IPS-18a (cell line): ENCODE measurements around the gene SPRED2.

ENCODE experiments used
- H3K27ac ChIP-seq: one replicate; pipeline ENCODE4 v1.5.1; 2013; ENCODE audit warnings: low read length
- H3K27me3 ChIP-seq: one replicate; pipeline ENCODE4 v1.6.1; 2013; ENCODE audit warnings: mild to moderate bottlenecking, low read length; ENCODE audit not compliant: control insufficient read depth, insufficient read depth
- H3K36me3 ChIP-seq: one replicate; pipeline ENCODE4 v1.6.1; 2013; ENCODE audit warnings: low read depth, low read length; ENCODE audit not compliant: control insufficient read depth
- H3K4me1 ChIP-seq: one replicate; pipeline ENCODE4 v1.6.1; 2013; ENCODE audit warnings: low read depth, low read length; ENCODE audit not compliant: control insufficient read depth
- H3K4me3 ChIP-seq: one replicate; pipeline ENCODE4 v1.5.1; 2013; ENCODE audit warnings: low read length
- H3K9ac ChIP-seq: one replicate; pipeline ENCODE4 v1.6.1; 2013; ENCODE audit warnings: mild to moderate bottlenecking, low read length, moderate library complexity
- H3K9me3 ChIP-seq: one replicate; pipeline ENCODE4 v1.6.1; 2013; ENCODE audit warnings: low read depth, low read length; ENCODE audit not compliant: control insufficient read depth

The SPRED2 gene

DNA sequence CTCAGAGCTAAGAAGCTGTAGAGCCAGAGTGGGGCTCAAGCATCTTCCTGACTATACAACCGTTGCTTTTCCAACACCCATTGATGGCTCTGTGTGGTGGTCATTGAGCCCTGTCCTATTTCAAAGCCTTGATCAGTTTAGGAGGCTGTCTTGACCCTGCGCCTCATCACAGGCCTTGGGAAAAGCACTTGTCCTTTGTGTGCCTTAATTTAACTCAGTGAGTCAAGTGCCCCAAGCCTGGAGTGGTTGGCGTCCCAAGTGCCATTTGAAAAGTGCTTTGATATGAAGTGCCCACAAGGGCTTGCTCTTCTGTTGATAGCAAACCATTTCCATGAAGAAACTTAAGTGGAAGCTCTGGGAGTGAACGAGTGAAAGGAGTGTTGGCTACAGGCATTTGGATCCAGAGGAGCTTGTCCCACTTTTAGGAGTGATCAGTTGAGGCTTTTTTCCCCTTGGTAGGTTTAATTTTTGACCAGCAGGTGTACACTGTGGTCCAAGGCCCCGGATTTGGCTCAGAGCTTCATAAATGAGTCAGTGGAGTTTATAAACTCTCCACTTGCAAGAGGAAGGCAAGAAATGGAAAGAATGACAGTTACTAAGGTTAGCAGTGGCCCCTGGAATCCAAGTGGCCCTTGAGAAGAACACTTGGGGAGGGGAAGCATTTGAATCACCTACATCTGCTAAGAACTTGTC, 154.5 kb downstream of the SPRED2 start:
- no peak overlapping the region for H3K4me3 ChIP-seq
- H3K36me3 ChIP-seq = peaks cover under 1% of the 10 kb centered on the region
- no peaks in the 10 kb centered on the region for H3K9me3 ChIP-seq
- peaks cover 100% of the 10 kb centered on the region for H3K27me3 ChIP-seq
- no peak overlapping the region for H3K27ac ChIP-seq
- no peak overlapping the region for H3K9ac ChIP-seq
- peaks cover 21% of the 10 kb centered on the region for H3K4me1 ChIP-seq

DNA sequence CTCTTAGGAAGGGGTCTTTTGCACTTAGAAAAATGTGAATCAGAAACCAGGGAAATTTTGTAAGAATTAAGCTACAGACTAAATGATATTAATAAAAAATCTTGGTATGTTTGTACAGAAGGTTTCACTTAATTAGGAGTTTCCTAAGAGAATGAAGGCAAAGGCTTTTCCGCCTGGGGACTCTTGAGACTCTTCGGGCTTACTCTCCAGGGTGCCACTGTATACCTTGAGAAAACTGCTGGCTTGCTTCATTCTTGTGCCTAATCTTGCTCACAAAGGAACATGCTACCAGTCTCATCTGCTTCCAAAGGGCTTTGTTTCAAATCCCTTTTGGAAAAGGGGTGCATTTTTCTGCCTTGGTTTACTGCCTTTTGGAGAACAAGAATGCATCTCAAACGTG, 155.3 kb downstream of the SPRED2 start:
- peaks cover 100% of the 10 kb centered on the region for H3K27me3 ChIP-seq

DNA sequence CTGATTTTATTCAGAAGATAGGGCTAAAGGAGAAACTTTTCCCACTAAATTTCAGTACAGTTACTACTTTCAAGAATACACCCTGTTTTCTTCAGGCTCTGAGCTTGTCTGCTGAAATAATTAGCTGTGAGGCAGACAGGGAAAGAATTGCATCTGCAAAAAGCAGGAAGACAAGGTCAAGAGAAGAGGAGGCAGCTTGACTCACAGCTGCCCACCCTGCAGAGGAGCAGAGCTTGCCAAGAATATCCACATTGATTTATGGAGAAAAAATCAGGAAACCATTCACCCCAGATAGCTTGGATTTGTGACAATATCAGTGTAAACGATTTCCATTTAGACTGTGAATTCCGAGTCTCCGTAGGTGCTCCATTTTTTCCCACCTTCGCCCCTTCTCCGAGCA, 155.8 kb downstream of the SPRED2 start:
- Histone ChIP-seq H3K36me3 (peaks cover 8% of the 10 kb centered on the region), H3K4me3 (no peak overlapping the region), H3K27me3 (peaks cover 100% of the 10 kb centered on the region), H3K4me1 (peaks cover 15% of the 10 kb centered on the region), H3K9me3 (no peaks in the 10 kb centered on the region), H3K27ac (no peak overlapping the region), H3K9ac (no peak overlapping the region)

More for the DNA sequence above, 155.3 kb downstream of the SPRED2 start:
- Histone ChIP-seq H3K4me1 (peaks cover 16% of the 10 kb centered on the region), H3K36me3 (peaks cover 6% of the 10 kb centered on the region), H3K4me3 (no peak overlapping the region), H3K9ac (no peak overlapping the region), H3K9me3 (no peaks in the 10 kb centered on the region), H3K27ac (no peak overlapping the region)

DNA sequence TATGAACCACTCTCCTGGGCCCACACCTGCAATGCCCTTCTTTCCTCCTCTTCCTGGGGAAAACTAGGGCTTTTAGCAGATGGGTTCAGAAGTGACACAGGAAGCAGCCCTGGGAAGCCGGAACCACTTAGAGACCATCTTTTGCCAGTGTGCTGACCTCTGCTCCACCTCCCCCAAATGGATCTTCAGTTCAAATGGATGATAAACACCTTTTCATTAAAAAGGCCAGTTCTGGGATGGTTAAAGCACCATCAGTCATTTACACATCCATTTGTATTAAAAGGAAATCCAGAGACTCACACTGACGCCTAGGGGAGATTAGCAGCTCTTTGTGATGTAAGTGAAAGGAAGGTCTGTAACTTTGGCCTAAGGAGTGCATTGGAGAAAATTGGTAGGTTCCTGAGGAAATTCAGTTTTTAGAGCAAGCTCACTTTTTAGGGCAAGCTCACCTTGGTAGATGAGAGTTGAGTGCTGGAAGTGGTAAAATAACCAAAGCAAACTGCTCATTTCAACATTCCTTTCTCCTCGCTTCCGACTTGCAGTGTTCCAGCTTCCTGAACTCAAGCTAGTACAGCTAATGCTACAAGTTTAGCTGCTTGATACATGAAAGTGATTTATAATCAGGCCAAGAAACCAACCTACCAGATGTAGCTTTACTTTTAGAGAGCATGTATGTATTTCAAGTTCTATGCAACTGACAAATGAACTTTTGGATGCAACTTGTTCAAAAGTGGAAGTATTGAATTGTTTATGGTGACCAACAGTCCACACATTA, 157.1 kb downstream of the SPRED2 start:
- Histone ChIP-seq H3K9me3 (no peaks in the 10 kb centered on the region), H3K9ac (no peak overlapping the region), H3K27ac (no peak overlapping the region), H3K27me3 (peaks cover 94% of the 10 kb centered on the region), H3K4me3 (no peak overlapping the region), H3K36me3 (peaks cover 9% of the 10 kb centered on the region), H3K4me1 (peaks cover 15% of the 10 kb centered on the region)

DNA sequence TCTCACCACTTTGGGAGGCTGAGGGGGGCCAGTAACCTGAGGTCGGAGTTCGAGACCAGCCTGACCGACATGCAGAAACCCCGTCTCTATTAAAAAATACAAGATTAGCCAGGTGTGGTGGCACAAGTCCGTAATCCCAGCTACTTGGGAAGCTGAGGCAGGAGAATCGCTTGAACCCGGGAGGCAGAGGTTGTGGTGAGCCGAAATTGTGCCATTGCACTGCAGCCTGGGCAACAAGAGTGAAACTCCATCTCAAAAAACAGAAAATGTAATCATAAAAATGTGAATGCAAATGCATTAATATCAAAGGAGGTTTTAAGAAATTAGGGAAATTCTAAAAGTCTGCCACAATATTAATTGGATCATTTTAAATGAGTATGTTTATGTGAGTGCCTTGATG, 159.1 kb downstream of the SPRED2 start:
- H3K9me3 ChIP-seq = no peaks in the 10 kb centered on the region
- H3K4me1 ChIP-seq = peaks cover 26% of the 10 kb centered on the region
- no peak overlapping the region for H3K27ac ChIP-seq
- H3K9ac ChIP-seq = no peak overlapping the region
- no peak overlapping the region for H3K4me3 ChIP-seq
- H3K36me3 ChIP-seq = peaks cover 9% of the 10 kb centered on the region
- peaks cover 78% of the 10 kb centered on the region for H3K27me3 ChIP-seq

DNA sequence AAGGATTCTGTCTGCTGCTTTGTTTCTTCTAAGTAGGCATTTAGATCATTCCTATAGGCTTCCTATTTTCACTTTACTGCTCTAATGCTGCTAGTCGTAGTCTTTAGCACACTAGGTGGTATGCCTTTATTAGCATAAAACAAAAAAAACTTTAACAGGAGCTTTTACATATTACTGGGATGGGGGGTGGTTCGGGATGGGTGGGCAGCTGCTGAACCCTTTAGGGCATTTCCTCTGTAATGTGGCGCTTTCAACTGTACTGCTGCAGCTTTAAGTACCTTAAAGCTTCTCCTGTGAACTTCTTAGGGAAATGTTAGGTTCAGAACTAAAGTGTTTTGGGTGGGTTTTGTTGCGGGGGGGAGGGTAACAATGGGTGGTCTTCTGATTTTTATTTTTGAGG, 163.4 kb downstream of the SPRED2 start:
- no peak overlapping the region for H3K9ac ChIP-seq
- H3K9me3 ChIP-seq = no peaks in the 10 kb centered on the region
- H3K4me3 ChIP-seq = no peak overlapping the region
- H3K27me3 ChIP-seq = peaks cover 37% of the 10 kb centered on the region
- H3K4me1 ChIP-seq = peaks cover 15% of the 10 kb centered on the region
- H3K27ac ChIP-seq = no peak overlapping the region
- peaks cover 19% of the 10 kb centered on the region for H3K36me3 ChIP-seq

DNA sequence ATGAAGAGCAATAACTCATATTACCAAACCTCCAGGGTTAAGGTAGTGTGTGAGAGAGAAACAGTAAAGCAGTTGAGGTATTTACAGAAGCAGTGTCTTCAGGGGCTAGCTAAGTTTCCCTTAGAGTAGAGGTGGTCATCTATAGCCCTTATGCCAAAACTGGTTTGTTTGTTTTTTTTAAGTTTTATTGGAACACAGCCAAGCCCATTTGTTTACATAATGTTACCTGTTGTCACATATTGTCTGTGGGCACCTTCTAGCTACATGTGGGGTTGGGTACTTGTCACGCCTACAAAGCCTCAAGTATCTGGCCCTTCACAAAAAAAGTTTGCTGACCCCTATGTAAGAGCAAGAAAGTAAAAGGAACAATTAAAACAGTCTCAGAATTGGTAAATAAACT, 165.4 kb downstream of the SPRED2 start:
- peaks cover 13% of the 10 kb centered on the region for H3K36me3 ChIP-seq
- no peak overlapping the region for H3K27ac ChIP-seq
- H3K4me3 ChIP-seq = no peak overlapping the region
- peaks cover 18% of the 10 kb centered on the region for H3K27me3 ChIP-seq
- H3K4me1 ChIP-seq = peaks cover 15% of the 10 kb centered on the region
- H3K9me3 ChIP-seq = no peaks in the 10 kb centered on the region
- H3K9ac ChIP-seq = no peak overlapping the region

DNA sequence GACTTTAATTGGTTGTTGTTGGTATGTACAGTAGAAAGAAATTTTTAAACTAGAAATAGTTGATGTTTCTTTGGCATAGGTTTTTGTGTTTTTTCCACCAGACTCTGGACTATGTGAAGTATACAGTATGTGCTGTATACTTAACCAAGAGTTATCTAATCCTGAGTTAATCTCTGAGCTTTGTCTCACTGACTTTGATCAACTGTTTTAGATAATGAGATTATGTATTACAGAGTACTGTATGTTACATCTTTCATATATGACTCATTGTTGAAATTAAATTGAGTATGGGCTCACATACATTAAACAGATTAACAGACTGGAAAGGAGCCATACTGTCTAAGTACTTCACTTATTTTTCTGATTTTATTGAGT, 166.7 kb downstream of the SPRED2 start:
- Histone ChIP-seq H3K4me3 (no peak overlapping the region), H3K36me3 (peaks cover 16% of the 10 kb centered on the region), H3K4me1 (peaks cover 15% of the 10 kb centered on the region), H3K27ac (no peak overlapping the region), H3K27me3 (peaks cover 6% of the 10 kb centered on the region), H3K9me3 (no peaks in the 10 kb centered on the region), H3K9ac (no peak overlapping the region)

DNA sequence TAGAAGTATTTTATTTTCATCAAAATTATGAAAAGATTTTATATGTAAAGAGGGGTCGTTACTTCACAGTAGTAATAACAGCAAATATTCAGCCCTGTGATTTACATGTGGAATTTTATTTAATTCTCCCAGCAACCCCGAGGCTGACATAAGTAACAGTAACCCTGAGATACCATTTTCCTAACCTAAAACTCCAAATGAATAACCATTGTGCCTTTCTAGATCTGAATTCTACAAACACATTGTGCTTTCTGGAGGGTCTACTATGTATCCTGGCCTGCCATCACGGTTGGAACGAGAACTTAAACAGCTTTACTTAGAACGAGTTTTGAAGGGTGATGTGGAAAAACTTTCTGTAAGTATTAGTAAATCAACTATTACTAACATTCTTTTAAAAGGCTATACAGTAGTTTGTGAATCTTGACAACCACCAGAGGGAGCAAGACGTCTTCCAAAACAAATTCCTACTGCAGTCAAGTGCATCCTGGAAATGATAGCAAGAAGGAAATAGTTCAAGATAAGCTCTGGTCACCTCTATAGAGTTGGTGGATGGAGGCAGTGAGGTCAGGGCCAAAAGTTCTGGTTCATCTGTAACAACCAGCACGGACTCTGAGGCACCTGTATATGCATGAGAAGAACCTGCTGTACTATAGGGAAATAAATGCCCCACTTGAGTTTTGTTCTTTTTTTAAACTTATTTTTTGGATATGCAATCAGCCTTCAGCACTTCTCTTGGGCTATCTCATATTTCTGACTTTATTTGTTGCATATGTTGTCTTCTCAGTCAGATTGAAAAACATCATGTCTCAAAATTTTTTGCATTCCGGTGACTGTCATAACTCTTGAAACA, 167.4 kb downstream of the SPRED2 start:
- peaks cover 15% of the 10 kb centered on the region for H3K4me1 ChIP-seq
- peaks cover 6% of the 10 kb centered on the region for H3K27me3 ChIP-seq
- H3K4me3 ChIP-seq = no peak overlapping the region
- H3K9me3 ChIP-seq = no peaks in the 10 kb centered on the region
- peaks cover 16% of the 10 kb centered on the region for H3K36me3 ChIP-seq
- H3K27ac ChIP-seq = no peak overlapping the region
- H3K9ac ChIP-seq = no peak overlapping the region

DNA sequence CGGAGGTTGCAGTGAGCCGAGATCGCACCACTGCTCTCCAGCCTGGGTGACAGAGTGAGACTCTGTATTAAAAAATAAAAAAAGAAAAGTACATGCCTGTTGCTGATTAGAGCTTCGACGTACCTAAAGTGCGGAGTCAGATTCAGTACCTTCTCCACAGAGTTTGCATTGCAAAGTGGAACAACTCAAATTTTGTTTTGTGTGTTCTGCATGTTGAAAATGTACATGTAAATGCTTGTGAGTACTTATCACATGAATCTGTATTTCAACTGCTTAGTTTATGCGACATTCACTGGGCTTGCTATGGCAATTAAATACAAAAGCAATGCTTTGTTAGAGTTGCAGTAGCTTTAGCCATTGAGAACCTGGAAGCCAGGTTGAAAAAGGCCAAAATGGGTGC, 168.4 kb downstream of the SPRED2 start:
- Histone ChIP-seq H3K36me3 (peaks cover 16% of the 10 kb centered on the region), H3K9me3 (no peaks in the 10 kb centered on the region), H3K9ac (no peak overlapping the region), H3K27me3 (peaks cover 6% of the 10 kb centered on the region), H3K4me1 (peaks cover 10% of the 10 kb centered on the region), H3K27ac (no peak overlapping the region), H3K4me3 (no peak overlapping the region)

DNA sequence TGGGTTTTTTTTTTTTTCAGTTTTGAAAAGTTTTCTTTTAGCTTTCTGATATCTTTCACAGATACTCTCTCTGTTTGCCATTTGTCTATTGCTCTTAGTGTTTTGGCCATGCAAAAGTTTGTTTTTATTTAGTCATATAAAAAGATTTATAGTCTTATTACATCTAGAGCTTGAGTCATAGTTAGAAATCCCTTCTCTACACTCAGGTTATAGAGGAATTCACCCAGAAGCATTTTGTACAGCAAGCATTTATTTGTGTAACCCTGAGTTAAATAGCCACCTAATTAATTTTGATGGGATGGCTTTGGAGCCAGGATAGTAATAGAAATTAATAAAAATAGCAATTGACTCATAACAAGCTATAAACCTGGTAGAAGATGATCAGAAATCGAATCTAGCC, 169.1 kb downstream of the SPRED2 start:
- Histone ChIP-seq H3K27ac (no peak overlapping the region), H3K36me3 (peaks cover 16% of the 10 kb centered on the region), H3K4me3 (no peak overlapping the region), H3K9me3 (no peaks in the 10 kb centered on the region), H3K9ac (no peak overlapping the region), H3K27me3 (peaks cover 2% of the 10 kb centered on the region), H3K4me1 (peaks cover 3% of the 10 kb centered on the region)
